Colonic mucosa (tissue), 4 donors: Measurements from ENCODE around the gene STOX1. TPM values are rescaled to one million over a fixed set of nuclear protein-coding genes. Genes with fewer than 3 reads are reported as not detected.
"Not testable (repeated sequence)": the region's sequence is repeated elsewhere in the genome, so short reads cannot be mapped to it uniquely, and the experiment has no call there.

Source experiments
- DNase-seq: peaks from one replicate; pipeline ENCODE4 v3.0.0-alpha.2; 2020
- H3K27ac ChIP-seq: fragments of 200-600 bp; one replicate; pipeline ENCODE4 v1.8.0; 2021
- H3K27me3 ChIP-seq: fragments of 200-600 bp; one replicate; pipeline ENCODE4 v1.8.0; 2021
- H3K36me3 ChIP-seq: fragments of 200-600 bp; one replicate; pipeline ENCODE4 v1.8.0; 2021
- H3K4me1 ChIP-seq: fragments of 200-600 bp; one replicate; pipeline ENCODE4 v1.8.0; 2021; ENCODE audit warnings: mild to moderate bottlenecking
- H3K4me3 ChIP-seq: fragments of 200-600 bp; one replicate; pipeline ENCODE4 v1.8.0; 2021
- H3K9ac ChIP-seq, 2 donors: one replicate each; pipeline ENCODE4 v1.7.0; 2013; ENCODE audit warnings: control low read depth in 2 of 2, low read depth in 2 of 2, low read length in 2 of 2
- H3K9me3 ChIP-seq: fragments of 200-600 bp; one replicate; pipeline ENCODE4 v1.8.0; 2021
- CTCF ChIP-seq: fragments of 200-600 bp; IDR thresholded peaks from one replicate; pipeline ENCODE4 v1.8.0; 2022; ENCODE audit warnings: antibody characterized with exemption, mild to moderate bottlenecking
- intact Hi-C: fragments of 100-400 bp; cut with DNase I; formaldehyde crosslinking; loops from one replicate; pipeline ENCODE4 v1.14.1; 2022
- total RNA-seq, 2 donors: library from RNA; stranded (reverse); fragmentation: NEBNext Ultra II Directional in 1 of 2; extraction: Animal tissue kit (Norgen Biotek cat#: 25700) in 1 of 2; gene quantifications; one replicate each; pipeline ENCODE4 v1.2.1, GENCODE V29; 2021
- donor health status: healthy.
- donor health status: DM: no; HTN: no; CAD: no.
- donor health status: DM: no; HTN: no; CAD: no.

STOX1 gene
- total RNA-seq, 2 donors from 2014 or later = 0.74 to 3.2 TPM

- Histone ChIP-seq H3K27me3 (no peaks in the 10 kb centered on the region), H3K4me1 (no peaks in the 10 kb centered on the region), H3K9me3 (no peaks in the 10 kb centered on the region), H3K4me3 (no peak overlapping the region), H3K27ac (no peak overlapping the region), H3K36me3 (no peaks in the 10 kb centered on the region), H3K9ac (no peak overlapping the region)
- TF ChIP-seq CTCF = no peak
- intact Hi-C loops = no loop called here
- DNase-seq = no peak
Measured at GRCh38 chr10:68804692-68805091, 22.6 kb upstream of the STOX1 start.

GRCh38 chr10:68810830-68811229 lies 16.5 kb upstream of the STOX1 start:
- H3K4me3 ChIP-seq, H3K27ac ChIP-seq, DNase-seq, H3K9ac ChIP-seq, H3K4me1 ChIP-seq, intact Hi-C loops, H3K36me3 ChIP-seq, H3K27me3 ChIP-seq, H3K9me3 ChIP-seq: not testable (repeated sequence)

GRCh38 chr10:68811314-68812009 lies 15.9 kb upstream of the STOX1 start:
- no peak overlapping the region for H3K9ac ChIP-seq
- H3K4me1 ChIP-seq = no peaks in the 10 kb centered on the region
- no peaks in the 10 kb centered on the region for H3K9me3 ChIP-seq
- intact Hi-C loops = no loop called here
- no peak for TF ChIP-seq CTCF
- H3K36me3 ChIP-seq = no peaks in the 10 kb centered on the region
- H3K27me3 ChIP-seq = no peaks in the 10 kb centered on the region
- no peak overlapping the region for H3K4me3 ChIP-seq
- DNase-seq = no peak
- no peak overlapping the region for H3K27ac ChIP-seq

- H3K4me1 ChIP-seq = no peaks in the 10 kb centered on the region
- H3K27ac ChIP-seq = no peak overlapping the region
- H3K4me3 ChIP-seq = no peak overlapping the region
- no peak overlapping the region for H3K9ac ChIP-seq
- intact Hi-C loops = no loop called here
- no peaks in the 10 kb centered on the region for H3K9me3 ChIP-seq
- no peak for DNase-seq
- no peaks in the 10 kb centered on the region for H3K27me3 ChIP-seq
- no peaks in the 10 kb centered on the region for H3K36me3 ChIP-seq
- TF ChIP-seq CTCF = no peak
Measured at GRCh38 chr10:68812420-68812819, 14.9 kb upstream of the STOX1 start.

GRCh38 chr10:68813559-68813958 lies 13.8 kb upstream of the STOX1 start:
- TF ChIP-seq CTCF = no peak
- Histone ChIP-seq H3K27me3 (no peaks in the 10 kb centered on the region), H3K36me3 (no peaks in the 10 kb centered on the region), H3K27ac (no peak overlapping the region), H3K9ac (no peak overlapping the region), H3K9me3 (no peaks in the 10 kb centered on the region), H3K4me1 (no peaks in the 10 kb centered on the region), H3K4me3 (no peak overlapping the region)
- intact Hi-C loops = no loop called here
- DNase-seq = no peak

- TF ChIP-seq CTCF = no peak
- intact Hi-C loops = no loop called here
- no peaks in the 10 kb centered on the region for H3K36me3 ChIP-seq
- H3K27me3 ChIP-seq = no peaks in the 10 kb centered on the region
- DNase-seq = no peak
- H3K9me3 ChIP-seq = no peaks in the 10 kb centered on the region
- H3K27ac ChIP-seq = no peak overlapping the region
- H3K4me3 ChIP-seq = no peak overlapping the region
- no peak overlapping the region for H3K9ac ChIP-seq
- no peaks in the 10 kb centered on the region for H3K4me1 ChIP-seq
Measured at GRCh38 chr10:68816796-68817412, 10.4 kb upstream of the STOX1 start.

- H3K4me1 ChIP-seq, H3K27ac ChIP-seq, H3K4me3 ChIP-seq, H3K9ac ChIP-seq, intact Hi-C loops, H3K9me3 ChIP-seq, DNase-seq, H3K27me3 ChIP-seq, H3K36me3 ChIP-seq: not testable (repeated sequence)
Measured at GRCh38 chr10:68820359-68820758, 7.0 kb upstream of the STOX1 start.

- DNase-seq, H3K4me3 ChIP-seq, H3K27ac ChIP-seq, H3K9ac ChIP-seq, H3K9me3 ChIP-seq, H3K36me3 ChIP-seq, H3K4me1 ChIP-seq, H3K27me3 ChIP-seq, intact Hi-C loops: not testable (repeated sequence)
Measured at GRCh38 chr10:68822626-68823025, 4.7 kb upstream of the STOX1 start.

- not testable (repeated sequence) for H3K27me3 ChIP-seq, H3K27ac ChIP-seq, H3K36me3 ChIP-seq
Measured at GRCh38 chr10:68827592-68827959, 245 bp downstream of the STOX1 start.

More at GRCh38 chr10:68827592-68827959, 245 bp downstream of the STOX1 start:
- H3K4me3 ChIP-seq = peak overlapping the region; percentile 56
- intact Hi-C loops, H3K9me3 ChIP-seq, DNase-seq, H3K4me1 ChIP-seq: not testable (repeated sequence)
- H3K9ac ChIP-seq = peak overlapping the region in 1 of 2 donors; percentile 46
